H1 (cell line): ENCODE measurements around the gene CACNB4. TPM values are rescaled to one million over a fixed set of nuclear protein-coding genes. Genes with fewer than 3 reads are reported as not detected.

Experiments
- CHD1 ChIP-seq: IDR thresholded peaks from 2 replicates; pipeline ENCODE4 v1.6.1; 2012; ENCODE audit warnings: low read depth, low read length, improper control_type of control experiment
- NRF1 ChIP-seq: IDR thresholded peaks from 2 replicates; pipeline ENCODE4 v1.6.1; 2011; ENCODE audit warnings: mild to moderate bottlenecking, low read depth, low read length, improper control_type of control experiment
- SP1 ChIP-seq: IDR thresholded peaks from 2 replicates; pipeline ENCODE4 v1.6.1; 2011; ENCODE audit warnings: low read depth, low read length
- polyA plus RNA-seq, 7 experiments: library from polyadenylated mRNA; depleted of rRNA in 3 of 7; stranded (reverse) in 5 of 7; unstranded in 2 of 7; fragments of >200 nt in 5 of 7; fragments of 200-250 nt in 2 of 7; gene quantifications; 1 replicate in 5 of 7; 2 replicates in 1 of 7; 4 replicates in 1 of 7; pipeline versions ENCODE4 v1.2.1 to v1.2.3, GENCODE V29; 2011 to 2013; ENCODE audit warnings: missing spikeins in 2 of 7, mixed read lengths in 2 of 7
- total RNA-seq: library from RNA; stranded (reverse); fragmentation: NEBNext Ultra II Directional; extraction: Animal tissue kit (Norgen Biotek cat#: 25700); gene quantifications from 2 replicates; pipeline ENCODE4 v1.2.1, GENCODE V29; 2021

The CACNB4 gene
- total and polyA plus RNA-seq, 2 of the 8 experiments (the other 6 are each of a cell fraction or from before 2014, with no cell fraction given): 2.0 to 4.0 TPM

GRCh38 chr2:151943461-151943860, 155.4 kb downstream of the CACNB4 start (continued):
- no peak for TF ChIP-seq SP1
- no peak for TF ChIP-seq NRF1
- TF ChIP-seq CHD1: no peak
